ENCODE measurements around the gene LMAN1L. TPM values are rescaled to one million over a fixed set of nuclear protein-coding genes. Genes with fewer than 3 reads are reported as not detected.

The LMAN1L gene
- polyA plus RNA-seq, 2 donors: 0.27 to 0.61 TPM

GRCh38 chr15:74863239-74864056, 50.8 kb downstream of the LMAN1L start:
- Histone ChIP-seq H3K27me3 (ENCODE audit: control insufficient read depth in 1 of 2, insufficient read depth in 2 of 2, low read length in 2 of 2) (no peaks in the 10 kb centered on the region), H3K36me3 (ENCODE audit: control insufficient read depth in 2 of 2, insufficient read depth in 2 of 2, low read length in 1 of 2) (peaks cover 0 to 2% of the 10 kb centered on the region in 2 donors), H3K4me1 (ENCODE audit: control insufficient read depth in 2 of 2, insufficient read depth in 2 of 2, low read length in 1 of 2) (peaks cover 0 to 22% of the 10 kb centered on the region in 2 donors), H3K9me3 (ENCODE audit: control insufficient read depth in 2 of 2, insufficient read depth in 1 of 2, low read depth in 1 of 2, low read length in 1 of 2) (no peaks in the 10 kb centered on the region), H3K27ac (ENCODE audit: low read depth in 2 of 2, low read length in 1 of 2) (peak overlapping the region; percentile 14 to 83), H3K4me3 (ENCODE audit: low read depth in 1 of 2, low read length in 2 of 2) (no peak overlapping the region)
- WGBS, 2 donors: 69 to 70% methylated on average over 11 of the region's 11 CpGs

- H3K9me3 ChIP-seq (ENCODE audit: control insufficient read depth in 2 of 2, insufficient read depth in 1 of 2, low read depth in 1 of 2, low read length in 1 of 2): no peaks in the 10 kb centered on the region
- H3K27me3 ChIP-seq (ENCODE audit: control insufficient read depth in 1 of 2, insufficient read depth in 2 of 2, low read length in 2 of 2): no peaks in the 10 kb centered on the region
- no peak overlapping the region for H3K4me3 ChIP-seq (ENCODE audit: low read depth in 1 of 2, low read length in 2 of 2)
- peak overlapping the region; percentile 64 to 91 for H3K27ac ChIP-seq (ENCODE audit: low read depth in 2 of 2, low read length in 1 of 2)
- WGBS, 2 donors: 80 to 89% methylated on average over 6 of the region's 6 CpGs
- peaks cover 0 to 20% of the 10 kb centered on the region in 2 donors for H3K4me1 ChIP-seq (ENCODE audit: control insufficient read depth in 2 of 2, insufficient read depth in 2 of 2, low read length in 1 of 2)
- H3K36me3 ChIP-seq (ENCODE audit: control insufficient read depth in 2 of 2, insufficient read depth in 2 of 2, low read length in 1 of 2): peaks cover 0 to 2% of the 10 kb centered on the region in 2 donors
Measured at GRCh38 chr15:74864296-74864695, 51.7 kb downstream of the LMAN1L start.

GRCh38 chr15:74865316-74865715, 52.7 kb downstream of the LMAN1L start:
- WGBS, 2 donors: 63 to 71% methylated on average over 2 of the region's 2 CpGs
- H3K27ac ChIP-seq (ENCODE audit: low read depth in 2 of 2, low read length in 1 of 2): peak overlapping the region; percentile 84 to 91
- H3K27me3 ChIP-seq (ENCODE audit: control insufficient read depth in 1 of 2, insufficient read depth in 2 of 2, low read length in 2 of 2): no peaks in the 10 kb centered on the region
- H3K4me3 ChIP-seq (ENCODE audit: low read depth in 1 of 2, low read length in 2 of 2): no peak overlapping the region
- H3K9me3 ChIP-seq (ENCODE audit: control insufficient read depth in 2 of 2, insufficient read depth in 1 of 2, low read depth in 1 of 2, low read length in 1 of 2): no peaks in the 10 kb centered on the region
- H3K4me1 ChIP-seq (ENCODE audit: control insufficient read depth in 2 of 2, insufficient read depth in 2 of 2, low read length in 1 of 2): peaks cover 4 to 24% of the 10 kb centered on the region in 2 donors
- H3K36me3 ChIP-seq (ENCODE audit: control insufficient read depth in 2 of 2, insufficient read depth in 2 of 2, low read length in 1 of 2): peaks cover 0 to 2% of the 10 kb centered on the region in 2 donors

- peaks cover 4 to 24% of the 10 kb centered on the region in 2 donors for H3K4me1 ChIP-seq (ENCODE audit: control insufficient read depth in 2 of 2, insufficient read depth in 2 of 2, low read length in 1 of 2)
Measured at GRCh38 chr15:74866090-74866489, 53.5 kb downstream of the LMAN1L start.

GRCh38 chr15:74867466-74868038, 54.9 kb downstream of the LMAN1L start:
- H3K27ac ChIP-seq (ENCODE audit: low read depth in 2 of 2, low read length in 1 of 2): peak overlapping the region; percentile 80 to 95
- H3K27me3 ChIP-seq (ENCODE audit: control insufficient read depth in 1 of 2, insufficient read depth in 2 of 2, low read length in 2 of 2): no peaks in the 10 kb centered on the region
- no peaks in the 10 kb centered on the region for H3K9me3 ChIP-seq (ENCODE audit: control insufficient read depth in 2 of 2, insufficient read depth in 1 of 2, low read depth in 1 of 2, low read length in 1 of 2)
- peaks cover 0 to 2% of the 10 kb centered on the region in 2 donors for H3K36me3 ChIP-seq (ENCODE audit: control insufficient read depth in 2 of 2, insufficient read depth in 2 of 2, low read length in 1 of 2)
- H3K4me3 ChIP-seq (ENCODE audit: low read depth in 1 of 2, low read length in 2 of 2): no peak overlapping the region
- H3K4me1 ChIP-seq (ENCODE audit: control insufficient read depth in 2 of 2, insufficient read depth in 2 of 2, low read length in 1 of 2): peaks cover 4 to 22% of the 10 kb centered on the region in 2 donors
- WGBS, 2 donors: 24 to 47% methylated on average over 1 of the region's 1 CpG

More at GRCh38 chr15:74866090-74866489, 53.5 kb downstream of the LMAN1L start:
- Histone ChIP-seq H3K27me3 (ENCODE audit: control insufficient read depth in 1 of 2, insufficient read depth in 2 of 2, low read length in 2 of 2) (no peaks in the 10 kb centered on the region), H3K4me3 (ENCODE audit: low read depth in 1 of 2, low read length in 2 of 2) (no peak overlapping the region), H3K36me3 (ENCODE audit: control insufficient read depth in 2 of 2, insufficient read depth in 2 of 2, low read length in 1 of 2) (peaks cover 0 to 2% of the 10 kb centered on the region in 2 donors), H3K9me3 (ENCODE audit: control insufficient read depth in 2 of 2, insufficient read depth in 1 of 2, low read depth in 1 of 2, low read length in 1 of 2) (no peaks in the 10 kb centered on the region), H3K27ac (ENCODE audit: low read depth in 2 of 2, low read length in 1 of 2) (peak overlapping the region; percentile 84 to 95)
- 43 to 57% methylated on average over 6 of the region's 6 CpGs for WGBS, 2 donors

- H3K4me1 ChIP-seq (ENCODE audit: control insufficient read depth in 2 of 2, insufficient read depth in 2 of 2, low read length in 1 of 2): peaks cover 4 to 22% of the 10 kb centered on the region in 2 donors
- no peaks in the 10 kb centered on the region for H3K9me3 ChIP-seq (ENCODE audit: control insufficient read depth in 2 of 2, insufficient read depth in 1 of 2, low read depth in 1 of 2, low read length in 1 of 2)
- 52 to 60% methylated on average over 6 of the region's 6 CpGs for WGBS, 2 donors
- H3K27me3 ChIP-seq (ENCODE audit: control insufficient read depth in 1 of 2, insufficient read depth in 2 of 2, low read length in 2 of 2): no peaks in the 10 kb centered on the region
- H3K27ac ChIP-seq (ENCODE audit: low read depth in 2 of 2, low read length in 1 of 2): peak overlapping the region; percentile 80 to 95
- H3K36me3 ChIP-seq (ENCODE audit: control insufficient read depth in 2 of 2, insufficient read depth in 2 of 2, low read length in 1 of 2): peaks cover 0 to 2% of the 10 kb centered on the region in 2 donors
- no peak overlapping the region for H3K4me3 ChIP-seq (ENCODE audit: low read depth in 1 of 2, low read length in 2 of 2)
Measured at GRCh38 chr15:74868059-74868458, 55.4 kb downstream of the LMAN1L start.

- Histone ChIP-seq H3K4me3 (ENCODE audit: low read depth in 1 of 2, low read length in 2 of 2) (no peak overlapping the region), H3K36me3 (ENCODE audit: control insufficient read depth in 2 of 2, insufficient read depth in 2 of 2, low read length in 1 of 2) (peaks cover 0 to 2% of the 10 kb centered on the region in 2 donors), H3K27ac (ENCODE audit: low read depth in 2 of 2, low read length in 1 of 2) (peak overlapping the region; percentile 93 to 97), H3K27me3 (ENCODE audit: control insufficient read depth in 1 of 2, insufficient read depth in 2 of 2, low read length in 2 of 2) (no peaks in the 10 kb centered on the region), H3K9me3 (ENCODE audit: control insufficient read depth in 2 of 2, insufficient read depth in 1 of 2, low read depth in 1 of 2, low read length in 1 of 2) (no peaks in the 10 kb centered on the region), H3K4me1 (ENCODE audit: control insufficient read depth in 2 of 2, insufficient read depth in 2 of 2, low read length in 1 of 2) (peaks cover 4 to 21% of the 10 kb centered on the region in 2 donors)
Measured at GRCh38 chr15:74869372-74869725, 56.7 kb downstream of the LMAN1L start.

GRCh38 chr15:74869726-74870407, 57.2 kb downstream of the LMAN1L start:
- peaks cover 4 to 18% of the 10 kb centered on the region in 2 donors for H3K4me1 ChIP-seq (ENCODE audit: control insufficient read depth in 2 of 2, insufficient read depth in 2 of 2, low read length in 1 of 2)
- H3K4me3 ChIP-seq (ENCODE audit: low read depth in 1 of 2, low read length in 2 of 2): no peak overlapping the region
- H3K9me3 ChIP-seq (ENCODE audit: control insufficient read depth in 2 of 2, insufficient read depth in 1 of 2, low read depth in 1 of 2, low read length in 1 of 2): no peaks in the 10 kb centered on the region
- no peaks in the 10 kb centered on the region for H3K27me3 ChIP-seq (ENCODE audit: control insufficient read depth in 1 of 2, insufficient read depth in 2 of 2, low read length in 2 of 2)
- WGBS, 2 donors: 17 to 22% methylated on average over 6 of the region's 6 CpGs
- H3K27ac ChIP-seq (ENCODE audit: low read depth in 2 of 2, low read length in 1 of 2): peak overlapping the region; percentile 93 to 97
- H3K36me3 ChIP-seq (ENCODE audit: control insufficient read depth in 2 of 2, insufficient read depth in 2 of 2, low read length in 1 of 2): peaks cover 0 to 2% of the 10 kb centered on the region in 2 donors

- Histone ChIP-seq H3K27ac (ENCODE audit: low read depth in 2 of 2, low read length in 1 of 2) (peak overlapping the region; percentile 92 to 93), H3K4me3 (ENCODE audit: low read depth in 1 of 2, low read length in 2 of 2) (peak overlapping the region in 1 of 2 donors; percentile 13), H3K27me3 (ENCODE audit: control insufficient read depth in 1 of 2, insufficient read depth in 2 of 2, low read length in 2 of 2) (no peaks in the 10 kb centered on the region), H3K36me3 (ENCODE audit: control insufficient read depth in 2 of 2, insufficient read depth in 2 of 2, low read length in 1 of 2) (peaks cover 0 to 2% of the 10 kb centered on the region in 2 donors), H3K4me1 (ENCODE audit: control insufficient read depth in 2 of 2, insufficient read depth in 2 of 2, low read length in 1 of 2) (peaks cover 4 to 17% of the 10 kb centered on the region in 2 donors), H3K9me3 (ENCODE audit: control insufficient read depth in 2 of 2, insufficient read depth in 1 of 2, low read depth in 1 of 2, low read length in 1 of 2) (no peaks in the 10 kb centered on the region)
- 15 to 17% methylated on average over 6 of the region's 6 CpGs for WGBS, 2 donors
Measured at GRCh38 chr15:74870436-74871215, 58.0 kb downstream of the LMAN1L start.
